Osteoblast (primary cell): ENCODE measurements around the gene NADSYN1. TPM values are rescaled to one million over a fixed set of nuclear protein-coding genes. Genes with fewer than 3 reads are reported as not detected.

Source experiments
- DNase-seq: peaks from one replicate; pipeline ENCODE4 v3.0.0; 2011; ENCODE audit warnings: low spot score, mixed read lengths; ENCODE audit not compliant: insufficient read length; ENCODE audit errors: missing footprints
- H2AFZ ChIP-seq: 2 replicates; pipeline ENCODE4 v1.6.0; 2011; ENCODE audit warnings: mild to moderate bottlenecking, low read length
- H3K27ac ChIP-seq: 2 replicates; pipeline ENCODE4 v1.5.1; 2011; ENCODE audit warnings: mild to moderate bottlenecking, low read depth, low read length, moderate library complexity
- H3K27me3 ChIP-seq: 2 replicates; pipeline ENCODE4 v1.6.0; 2012; ENCODE audit warnings: mild to moderate bottlenecking, control low read depth, inconsistent platforms, low read length, moderate library complexity; ENCODE audit not compliant: insufficient read depth
- H3K36me3 ChIP-seq: 2 replicates; pipeline ENCODE4 v1.5.1; 2011; ENCODE audit warnings: mild to moderate bottlenecking, low read length, control low read depth, moderate library complexity; ENCODE audit not compliant: insufficient read depth
- H3K4me1 ChIP-seq: 2 replicates; pipeline ENCODE4 v1.5.1; 2011; ENCODE audit warnings: mild to moderate bottlenecking, low read length, control low read depth, moderate library complexity; ENCODE audit not compliant: insufficient read depth
- H3K4me2 ChIP-seq: 2 replicates; pipeline ENCODE4 v1.6.0; 2011; ENCODE audit warnings: mild to moderate bottlenecking, low read length; ENCODE audit not compliant: insufficient read depth
- H3K4me3 ChIP-seq: fragments of 200-600 bp; sonication (generic); 3 replicates; pipeline ENCODE4 v1.5.1; 2012; ENCODE audit warnings: mild to moderate bottlenecking, low read length, inconsistent platforms; ENCODE audit not compliant: insufficient read depth
- H3K79me2 ChIP-seq: 2 replicates; pipeline ENCODE4 v1.6.0; 2012; ENCODE audit warnings: mild to moderate bottlenecking, low read length, control low read depth, inconsistent platforms; ENCODE audit not compliant: insufficient read depth
- H3K9me3 ChIP-seq: 2 replicates; pipeline ENCODE4 v1.5.1; 2011; ENCODE audit warnings: low read depth, low read length, control low read depth
- H4K20me1 ChIP-seq: 2 replicates; pipeline ENCODE4 v1.6.0; 2012; ENCODE audit warnings: mild to moderate bottlenecking, low read length, control low read depth; ENCODE audit not compliant: insufficient read depth
- total RNA-seq: library from RNA; depleted of rRNA; stranded (reverse); fragments of >200 nt; gene quantifications from 2 replicates; pipeline ENCODE4 v1.2.3, GENCODE V29; 2012
- TF ChIP-seq, protein P1 (sequence below): IDR thresholded peaks from 2 replicates; pipeline ENCODE4 v1.5.1; 2011; ENCODE audit warnings: mild to moderate bottlenecking, low read depth, low read length, moderate library complexity; ENCODE audit errors: extremely low read depth

The NADSYN1 gene
- total RNA-seq, 1 donor: 81.1 TPM

DNA sequence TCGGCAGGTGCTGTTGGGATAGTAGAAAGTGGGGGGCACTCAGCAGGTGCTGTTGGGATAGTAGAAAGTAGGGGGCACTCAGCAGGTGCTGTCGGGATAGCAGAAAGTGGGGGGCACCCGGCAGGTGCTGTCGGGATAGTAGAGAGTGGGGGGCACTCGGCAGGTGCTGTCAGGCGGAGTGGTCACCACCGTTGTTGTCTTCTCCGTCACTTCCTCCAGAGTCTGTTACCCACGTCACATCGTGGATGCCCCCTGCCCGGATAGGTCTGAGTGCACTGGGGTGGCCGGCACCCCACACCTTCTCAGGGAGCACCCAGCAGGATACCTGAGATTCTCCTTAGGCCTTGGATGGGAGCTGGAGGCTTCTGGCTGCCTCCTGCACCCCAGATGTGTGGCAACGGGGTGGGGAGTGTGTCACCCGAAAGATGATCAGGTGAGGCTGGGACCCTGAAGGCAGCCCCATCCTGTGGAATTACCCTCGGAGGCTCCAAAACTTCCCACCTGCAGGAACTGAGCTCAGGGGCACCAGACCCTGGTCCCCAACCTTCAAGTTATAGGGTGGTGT lies 50.0 kb downstream of the NADSYN1 start:
- Histone ChIP-seq H3K79me2 (no peaks in the 10 kb centered on the region), H3K4me1 (no peaks in the 10 kb centered on the region), H3K4me2 (no peak overlapping the region), H3K9me3 (no peaks in the 10 kb centered on the region), H2AFZ (no peak overlapping the region), H3K27me3 (no peaks in the 10 kb centered on the region), H3K4me3 (no peak overlapping the region), H3K36me3 (peaks cover 18% of the 10 kb centered on the region), H4K20me1 (no peaks in the 10 kb centered on the region), H3K27ac (no peak overlapping the region)
- no peak for DNase-seq
- TF ChIP-seq, protein P1, sequence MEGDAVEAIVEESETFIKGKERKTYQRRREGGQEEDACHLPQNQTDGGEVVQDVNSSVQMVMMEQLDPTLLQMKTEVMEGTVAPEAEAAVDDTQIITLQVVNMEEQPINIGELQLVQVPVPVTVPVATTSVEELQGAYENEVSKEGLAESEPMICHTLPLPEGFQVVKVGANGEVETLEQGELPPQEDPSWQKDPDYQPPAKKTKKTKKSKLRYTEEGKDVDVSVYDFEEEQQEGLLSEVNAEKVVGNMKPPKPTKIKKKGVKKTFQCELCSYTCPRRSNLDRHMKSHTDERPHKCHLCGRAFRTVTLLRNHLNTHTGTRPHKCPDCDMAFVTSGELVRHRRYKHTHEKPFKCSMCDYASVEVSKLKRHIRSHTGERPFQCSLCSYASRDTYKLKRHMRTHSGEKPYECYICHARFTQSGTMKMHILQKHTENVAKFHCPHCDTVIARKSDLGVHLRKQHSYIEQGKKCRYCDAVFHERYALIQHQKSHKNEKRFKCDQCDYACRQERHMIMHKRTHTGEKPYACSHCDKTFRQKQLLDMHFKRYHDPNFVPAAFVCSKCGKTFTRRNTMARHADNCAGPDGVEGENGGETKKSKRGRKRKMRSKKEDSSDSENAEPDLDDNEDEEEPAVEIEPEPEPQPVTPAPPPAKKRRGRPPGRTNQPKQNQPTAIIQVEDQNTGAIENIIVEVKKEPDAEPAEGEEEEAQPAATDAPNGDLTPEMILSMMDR: no peak

DNA sequence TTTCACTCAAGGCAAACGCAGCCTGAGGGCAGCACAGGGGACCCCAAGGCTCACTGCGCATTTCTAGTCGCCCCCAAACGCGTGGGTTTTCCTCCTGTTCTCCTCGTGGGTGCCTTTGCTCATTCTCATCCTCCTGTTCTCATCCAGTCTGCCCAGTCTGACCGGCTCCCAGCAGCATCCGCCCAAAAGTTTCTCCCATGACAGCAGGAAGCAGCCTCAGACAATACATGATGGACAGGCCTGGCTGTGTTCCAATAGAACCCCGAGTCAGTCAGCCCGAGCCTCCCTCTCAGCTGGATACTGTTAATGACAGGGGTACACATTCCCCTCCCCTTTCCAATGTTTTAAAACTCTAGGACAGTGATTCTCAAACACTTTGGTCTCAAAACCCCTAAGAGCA lies 51.5 kb downstream of the NADSYN1 start:
- TF ChIP-seq, protein P1: no peak

DNA sequence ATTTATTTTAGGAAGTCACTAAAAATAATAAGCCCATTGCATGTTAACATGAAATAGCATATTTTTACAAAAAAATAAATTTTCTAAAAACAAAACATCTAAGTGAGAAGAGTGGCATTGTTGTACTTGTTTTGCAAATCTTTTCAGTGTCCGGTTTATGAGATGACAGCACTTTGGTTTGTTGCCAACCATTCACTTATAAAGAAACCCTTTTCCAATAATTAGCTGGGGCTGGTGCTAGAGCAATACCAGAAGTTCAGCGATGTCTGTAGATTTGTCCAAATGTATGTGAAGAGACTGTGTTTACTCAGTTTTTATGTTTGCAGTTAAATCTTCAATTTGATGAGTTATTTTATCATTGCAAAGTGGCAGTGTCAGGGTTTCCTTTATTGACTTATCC lies 52.0 kb downstream of the NADSYN1 start:
- H3K27me3 ChIP-seq: no peaks in the 10 kb centered on the region
- H3K36me3 ChIP-seq: peaks cover 3% of the 10 kb centered on the region
- H3K27ac ChIP-seq: no peak overlapping the region
- TF ChIP-seq, protein P1: no peak
- H3K9me3 ChIP-seq: no peaks in the 10 kb centered on the region
- DNase-seq: no peak
- no peak overlapping the region for H2AFZ ChIP-seq
- H3K4me1 ChIP-seq: no peaks in the 10 kb centered on the region
- no peaks in the 10 kb centered on the region for H4K20me1 ChIP-seq
- H3K4me3 ChIP-seq: no peak overlapping the region
- H3K79me2 ChIP-seq: no peaks in the 10 kb centered on the region
- no peak overlapping the region for H3K4me2 ChIP-seq

More for the DNA sequence above, 51.5 kb downstream of the NADSYN1 start:
- Histone ChIP-seq H4K20me1 (no peaks in the 10 kb centered on the region), H3K27ac (no peak overlapping the region), H3K4me1 (no peaks in the 10 kb centered on the region), H3K4me3 (no peak overlapping the region), H3K27me3 (no peaks in the 10 kb centered on the region), H3K36me3 (peaks cover 3% of the 10 kb centered on the region), H3K9me3 (no peaks in the 10 kb centered on the region), H3K79me2 (no peaks in the 10 kb centered on the region), H3K4me2 (no peak overlapping the region), H2AFZ (no peak overlapping the region)
- no peak for DNase-seq

DNA sequence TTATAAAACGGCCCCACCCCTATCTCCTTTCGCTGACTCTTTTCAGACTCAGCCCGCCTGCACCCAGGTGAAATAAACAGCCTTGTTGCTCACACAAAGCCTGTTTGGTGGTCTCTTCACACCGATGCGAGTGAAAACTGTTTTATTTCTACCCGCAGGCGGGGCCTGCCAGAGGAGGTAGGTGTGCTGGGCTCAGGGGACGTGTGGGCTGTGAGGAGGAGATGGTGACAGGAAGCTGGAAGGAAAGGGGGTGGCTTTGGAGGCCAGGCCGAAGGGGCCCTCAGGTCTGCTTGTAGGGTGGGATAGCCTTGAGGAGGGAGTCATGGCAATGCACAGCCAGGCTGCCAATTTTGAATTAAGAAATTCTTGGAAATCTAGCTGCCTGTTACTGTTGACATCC lies 52.8 kb downstream of the NADSYN1 start:
- Histone ChIP-seq H3K4me1 (no peaks in the 10 kb centered on the region), H3K4me3 (no peak overlapping the region)

More for the DNA sequence above, 52.8 kb downstream of the NADSYN1 start:
- H3K79me2 ChIP-seq: no peaks in the 10 kb centered on the region
- H3K27me3 ChIP-seq: no peaks in the 10 kb centered on the region
- no peak overlapping the region for H3K27ac ChIP-seq
- H3K9me3 ChIP-seq: no peaks in the 10 kb centered on the region
- DNase-seq: no peak
- no peak overlapping the region for H2AFZ ChIP-seq
- peaks cover 3% of the 10 kb centered on the region for H3K36me3 ChIP-seq
- TF ChIP-seq, protein P1: no peak
- no peak overlapping the region for H3K4me2 ChIP-seq
- H4K20me1 ChIP-seq: no peaks in the 10 kb centered on the region
